A673 (cell line): Measurements from ENCODE around the gene ACSM4.

Source experiments
- CTCF ChIP-seq: fragments of 300-800, 200-600 bp; sonication (generic); conservative IDR thresholded peaks from 2 replicates; pipeline ENCODE4 v1.5.1; 2017; ENCODE audit warnings: low read depth, mild to moderate bottlenecking, antibody characterized with exemption, low read length, moderate library complexity, mixed read lengths
- EZH2 ChIP-seq: fragments of 200-600 bp; sonication (generic); IDR thresholded peaks from 2 replicates; pipeline ENCODE4 v1.6.1; 2017; ENCODE audit warnings: borderline replicate concordance, low read depth, mild to moderate bottlenecking, mixed read lengths, antibody characterized with exemption, low read length; ENCODE audit not compliant: poor library complexity, severe bottlenecking

GRCh38 chr12:7265251-7265650 is 38.6 kb upstream of the ACSM4 start:
- TF ChIP-seq CTCF (no peak), EZH2 (no peak)
